ENCODE results near the gene PTTG1.

The PTTG1 gene

DNA sequence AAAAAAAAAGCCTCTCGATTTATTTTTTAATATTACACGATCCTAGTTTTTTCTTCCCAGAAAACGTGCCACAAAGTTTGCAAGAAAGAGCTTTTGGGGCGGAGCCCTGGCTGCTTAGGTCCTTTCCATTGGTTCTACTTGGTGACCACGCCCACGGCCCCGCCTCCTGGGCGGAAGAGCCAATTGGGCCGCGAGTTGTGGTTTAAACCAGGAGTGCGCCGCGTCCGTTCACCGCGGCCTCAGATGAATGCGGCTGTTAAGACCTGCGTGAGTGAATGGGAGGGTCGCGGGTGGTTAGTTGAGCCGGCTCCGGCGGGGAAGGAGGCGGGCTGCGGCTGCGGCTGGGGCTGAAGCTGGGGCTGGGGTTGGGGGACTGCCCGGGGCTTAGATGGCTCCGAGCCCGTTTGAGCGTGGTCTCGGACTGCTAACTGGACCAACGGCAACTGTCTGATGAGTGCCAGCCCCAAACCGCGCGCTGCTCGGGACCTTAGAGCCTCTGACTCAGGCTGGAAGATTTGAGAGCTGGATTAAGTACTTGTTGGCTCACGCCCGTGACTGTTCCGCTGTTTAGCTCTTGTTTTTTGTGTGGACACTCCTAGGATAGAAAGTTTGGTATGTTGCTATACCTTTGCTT, at the start of gene PTTG1:
TSS of gene PTTG1 (plus strand) at position 231 of the 634 bp plus-strand sequence. CDS start 458 bp downstream, outside the sequence.
- peak; percentile 96 for DNase-seq

DNA sequence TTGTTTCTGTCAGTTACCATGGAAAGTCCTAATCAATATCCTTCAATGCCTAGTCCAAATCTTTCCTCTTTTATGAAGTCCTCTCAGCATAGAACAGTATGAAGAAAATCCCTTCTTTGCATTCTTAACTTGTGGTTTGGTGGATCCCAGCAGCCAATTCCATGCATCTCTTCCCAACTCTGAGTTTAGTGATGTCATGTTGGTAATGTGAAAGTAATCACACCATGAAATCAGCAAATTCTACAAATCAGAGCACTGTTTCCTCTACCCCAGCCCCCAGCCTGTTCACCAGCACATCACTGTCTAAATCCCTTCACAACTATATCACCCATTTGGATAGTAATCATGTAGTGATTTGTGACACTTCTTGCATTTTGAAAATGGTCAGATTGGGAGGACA, 46.5 kb upstream of the PTTG1 start:
- DNase-seq, result no peak

DNA sequence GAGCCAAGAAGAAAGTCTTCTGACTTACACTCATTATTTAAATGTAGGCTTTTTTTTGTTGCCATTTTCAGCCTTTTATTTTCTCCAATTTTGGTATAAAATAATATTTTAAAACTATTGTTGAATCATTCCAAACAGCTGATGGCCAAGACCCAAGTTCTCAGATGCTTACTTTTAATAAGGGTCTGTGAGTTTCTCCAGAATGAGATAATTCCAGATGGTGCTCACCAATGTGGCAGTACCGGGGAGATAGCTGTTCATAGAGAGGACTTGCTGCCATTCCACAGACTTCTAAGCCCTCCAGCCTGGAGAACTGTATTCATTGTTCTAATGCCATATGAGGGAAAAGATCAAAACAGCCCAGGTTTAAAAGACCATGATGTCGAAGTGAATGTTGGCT, 46.0 kb upstream of the PTTG1 start:
- no peak for DNase-seq

DNA sequence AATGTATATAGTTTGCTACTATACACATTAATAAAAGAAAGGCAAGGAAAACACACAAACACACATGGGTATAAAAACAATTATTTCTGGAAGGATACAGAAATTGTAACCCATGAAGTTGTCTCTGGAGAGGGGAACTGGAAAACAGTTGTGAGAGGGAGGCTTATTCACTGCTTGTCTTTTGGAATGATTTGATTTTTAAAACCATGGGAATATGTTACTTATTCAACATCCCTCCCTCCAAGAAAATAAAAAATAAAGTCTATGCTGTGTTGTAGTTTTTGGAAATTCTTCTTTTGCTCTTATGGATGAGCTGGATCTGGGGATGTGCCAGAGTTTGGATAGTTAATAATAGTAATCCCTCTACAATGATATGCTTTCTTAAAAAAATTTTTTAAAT, 45.2 kb upstream of the PTTG1 start:
- no peak for DNase-seq

DNA sequence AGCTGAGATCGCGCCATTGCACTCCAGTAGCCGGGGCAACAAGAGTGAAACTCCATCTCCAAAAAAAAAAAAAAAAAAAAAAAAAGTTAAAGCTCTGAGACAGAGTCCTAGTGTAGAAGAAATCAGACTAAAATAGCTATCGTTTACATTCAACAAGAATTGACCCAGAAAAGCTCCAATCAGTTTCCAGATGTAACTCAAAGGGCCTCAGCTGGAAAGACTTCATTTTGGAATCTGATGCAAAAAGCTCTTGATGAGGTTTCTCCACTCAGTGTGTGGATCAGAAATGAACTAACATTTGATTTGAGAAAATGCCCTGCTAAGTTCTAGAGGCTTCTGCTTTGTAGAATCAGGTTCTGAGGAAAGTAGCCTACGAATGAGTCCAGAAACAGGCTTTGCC, 44.0 kb upstream of the PTTG1 start:
- DNase-seq, result no peak

DNA sequence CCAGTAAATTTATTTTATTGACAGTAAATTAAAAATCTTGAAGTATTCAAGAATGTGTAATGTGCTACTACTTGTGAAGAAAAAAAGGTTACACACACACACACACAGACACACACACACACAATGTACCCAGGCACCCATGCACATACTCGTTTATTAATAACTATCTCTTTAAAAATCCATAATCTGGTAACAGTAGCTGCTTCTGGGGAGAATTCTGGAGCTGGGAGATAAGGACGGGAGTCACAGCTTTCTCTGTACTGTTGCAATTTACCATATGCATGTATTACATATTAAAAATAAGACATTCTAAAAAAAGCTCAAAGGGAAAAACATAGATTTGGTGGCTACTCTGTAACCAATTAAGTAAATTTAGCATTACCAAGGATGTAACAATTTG, 43.3 kb upstream of the PTTG1 start:
- no peak for DNase-seq

DNA sequence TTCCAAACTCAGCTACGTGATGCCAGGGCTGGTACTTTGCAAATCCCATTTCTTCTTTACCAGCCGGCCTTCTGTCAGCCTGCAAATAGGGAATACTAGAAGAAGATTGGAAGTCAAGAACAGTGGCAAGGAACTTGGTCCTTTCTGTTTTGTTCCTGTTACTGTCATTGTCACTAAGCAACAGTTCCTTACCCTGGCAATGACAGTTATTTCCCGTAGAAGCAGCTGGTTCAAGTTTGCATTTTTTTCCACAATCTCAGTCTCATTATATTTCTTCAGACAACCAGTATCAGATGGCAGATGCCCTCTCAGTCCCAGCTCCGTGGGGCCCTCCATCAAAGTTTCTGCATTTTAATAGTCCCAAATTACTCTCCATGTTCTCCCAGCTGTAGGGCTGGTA, 42.1 kb upstream of the PTTG1 start:
- no peak for DNase-seq

DNA sequence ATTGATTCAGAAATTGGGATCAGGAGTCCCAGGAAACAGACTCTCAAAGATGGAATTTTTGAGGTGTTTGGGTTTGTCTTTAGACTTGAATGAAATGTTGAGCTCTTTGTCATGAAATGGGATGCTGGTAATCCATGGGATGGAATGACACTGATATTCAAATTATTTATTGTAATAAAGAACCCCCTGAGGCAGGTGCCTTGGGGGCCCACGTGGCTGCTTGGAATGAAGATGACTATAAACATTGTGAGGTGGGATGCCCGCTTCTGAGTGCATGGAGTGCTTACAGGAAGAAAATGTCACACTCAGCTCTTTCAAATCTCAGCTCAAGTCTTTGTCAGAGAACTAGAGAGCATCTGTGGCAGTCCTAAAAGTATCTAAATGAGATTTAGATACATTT, 41.6 kb upstream of the PTTG1 start:
- DNase-seq, result no peak

DNA sequence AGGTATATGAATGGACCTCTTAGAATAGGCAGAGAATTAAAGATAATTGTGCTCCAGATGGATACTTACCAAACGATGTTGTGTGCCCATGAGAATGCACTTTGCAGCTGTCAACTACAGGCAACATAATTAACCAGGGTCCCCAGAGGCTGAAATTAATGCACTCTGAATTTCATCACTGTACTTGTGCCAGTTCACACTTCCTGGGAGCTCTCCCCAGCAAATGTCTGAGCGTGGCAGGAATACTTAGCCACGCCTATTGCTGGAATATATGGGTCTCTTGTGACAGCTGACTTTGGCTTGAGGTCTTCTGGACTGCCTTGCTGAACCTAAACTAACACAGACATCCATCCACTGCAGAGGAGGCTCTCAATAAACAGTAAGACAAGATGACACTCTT, 39.3 kb upstream of the PTTG1 start:
- DNase-seq, result no peak

DNA sequence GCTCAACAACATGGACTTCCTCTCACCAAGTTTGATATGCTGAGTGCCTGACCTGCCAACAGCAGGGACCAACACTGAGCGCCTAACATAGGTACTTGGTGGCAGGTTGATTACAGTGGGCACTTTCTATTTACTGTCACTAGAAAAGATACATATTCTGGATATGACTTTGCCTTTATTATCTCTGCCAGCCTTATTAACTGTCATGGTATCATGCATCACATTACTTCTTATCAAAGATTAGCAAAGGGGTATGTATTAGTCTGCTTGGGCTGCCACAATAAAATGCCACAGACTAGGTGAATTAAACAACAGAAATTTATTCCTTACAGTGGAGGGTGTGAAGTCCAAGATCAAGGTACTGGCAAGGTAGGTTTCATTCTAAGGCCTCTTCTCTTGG, 37.0 kb upstream of the PTTG1 start:
- DNase-seq, result no peak

DNA sequence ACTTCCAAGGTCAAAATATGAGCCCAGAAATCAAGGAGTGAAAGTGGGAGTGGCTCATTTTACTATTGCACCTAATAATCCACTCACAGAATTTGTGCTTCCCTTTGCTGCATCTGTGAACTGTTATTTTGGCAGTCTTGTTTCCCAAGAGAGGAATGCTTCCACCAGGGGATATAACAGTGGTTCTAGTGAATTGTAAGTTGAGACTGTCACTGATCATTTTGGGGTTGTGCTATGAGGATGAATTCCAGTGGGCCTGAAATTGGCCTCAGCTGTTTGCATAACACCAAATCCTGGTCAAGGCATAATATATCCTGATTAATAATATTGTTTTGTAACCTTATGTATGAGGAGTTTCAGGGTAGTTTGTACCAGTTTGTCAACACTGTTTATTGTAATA, 36.2 kb upstream of the PTTG1 start:
- no peak for DNase-seq

DNA sequence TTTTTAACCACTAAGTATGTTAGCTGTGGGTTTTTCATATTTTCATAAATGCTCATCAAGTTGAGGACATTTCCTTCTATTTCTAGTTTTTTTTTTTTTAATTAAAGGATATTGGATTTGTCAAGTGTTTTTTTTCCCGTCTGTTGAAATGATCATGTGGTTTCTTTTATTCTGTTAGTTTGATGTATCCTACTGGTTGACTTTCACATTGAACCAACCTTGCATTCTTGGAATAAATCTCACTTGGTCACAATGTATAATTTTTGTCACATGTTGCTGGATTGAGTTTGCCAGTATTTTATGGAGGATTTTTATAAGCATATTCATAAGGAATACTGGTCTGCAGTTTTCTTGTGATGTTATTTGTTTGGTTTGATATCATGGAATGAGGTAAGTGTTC, 34.2 kb upstream of the PTTG1 start:
- DNase-seq, result no peak

DNA sequence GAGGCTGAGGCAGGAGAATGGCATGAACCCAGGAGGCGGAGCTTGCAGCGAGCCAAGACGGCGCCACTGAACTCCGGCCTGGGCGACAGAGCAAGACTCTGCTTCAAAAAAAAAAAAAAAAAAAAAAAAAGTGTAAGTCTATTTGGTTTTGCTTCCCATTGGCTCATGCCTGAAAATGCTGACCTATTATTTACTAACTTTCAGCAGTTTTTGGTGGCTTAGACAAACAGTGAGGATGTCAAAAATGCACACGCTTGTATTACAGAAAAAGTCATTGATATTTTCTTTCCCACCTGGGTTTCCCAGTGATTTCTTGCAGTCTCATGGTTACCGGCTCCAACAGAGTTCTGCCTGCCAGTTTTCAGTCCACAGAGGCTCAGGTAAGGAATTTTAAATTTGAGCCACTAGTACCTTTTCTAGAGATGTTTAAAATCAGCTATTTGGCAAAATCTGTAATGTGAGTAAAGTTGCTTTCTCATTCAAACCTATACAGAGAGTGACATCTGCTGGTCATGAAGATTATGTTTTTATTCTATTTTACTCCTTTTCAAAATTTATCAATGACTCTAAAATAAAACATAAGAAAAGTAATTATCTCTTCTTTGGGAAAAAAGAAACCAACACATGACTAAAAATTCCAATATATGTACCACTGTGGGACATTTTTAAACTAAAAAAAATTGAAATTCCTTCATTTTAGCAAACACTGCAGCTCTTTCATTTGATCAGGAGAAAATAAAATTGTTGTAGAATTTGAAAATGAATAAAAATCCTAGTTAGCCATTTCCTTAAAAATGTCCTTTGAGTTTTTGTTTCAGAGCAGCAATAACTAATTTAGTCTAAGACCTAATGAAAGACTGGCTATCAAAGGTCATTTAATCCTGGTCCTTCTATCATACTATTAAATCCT, 30.6 kb upstream of the PTTG1 start:
- DNase-seq, result peak; percentile 48

DNA sequence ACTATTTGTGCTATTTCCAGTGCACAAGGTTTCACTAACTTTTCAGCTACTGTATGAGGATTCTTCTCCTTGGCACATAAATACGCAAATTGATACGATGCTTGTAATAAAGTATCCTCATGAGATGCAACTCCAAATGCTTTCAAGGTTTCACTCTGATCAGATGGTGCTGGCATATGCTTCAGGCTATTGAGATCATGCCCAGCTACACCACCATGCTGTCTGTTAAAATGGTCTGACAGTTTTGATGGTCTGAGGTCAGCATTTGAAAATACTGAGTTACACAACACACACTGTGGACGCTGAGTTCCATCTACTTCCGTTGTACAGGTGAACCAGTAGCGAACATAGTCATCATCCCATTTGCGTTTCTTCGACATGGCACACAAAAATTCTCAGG, 26.5 kb upstream of the PTTG1 start:
- DNase-seq, result no peak

DNA sequence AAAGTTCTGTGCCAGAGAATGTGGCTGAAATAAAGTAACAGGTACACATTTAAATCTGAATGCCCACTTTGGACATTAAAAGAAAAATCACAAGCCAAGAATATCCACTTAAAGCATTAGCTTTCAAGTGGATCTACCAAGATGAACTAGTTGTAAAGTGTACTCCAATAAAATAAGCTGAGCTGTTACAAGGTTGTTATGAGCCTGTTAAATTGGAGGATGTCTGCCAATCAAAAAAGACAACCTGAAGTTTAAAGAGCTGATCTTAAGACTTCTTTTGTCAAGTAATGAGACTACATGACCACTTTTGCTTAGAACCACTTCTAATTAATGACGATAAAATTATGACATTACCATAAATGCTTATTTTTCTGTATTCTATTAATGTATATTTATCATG, 24.2 kb upstream of the PTTG1 start:
- no peak for DNase-seq

DNA sequence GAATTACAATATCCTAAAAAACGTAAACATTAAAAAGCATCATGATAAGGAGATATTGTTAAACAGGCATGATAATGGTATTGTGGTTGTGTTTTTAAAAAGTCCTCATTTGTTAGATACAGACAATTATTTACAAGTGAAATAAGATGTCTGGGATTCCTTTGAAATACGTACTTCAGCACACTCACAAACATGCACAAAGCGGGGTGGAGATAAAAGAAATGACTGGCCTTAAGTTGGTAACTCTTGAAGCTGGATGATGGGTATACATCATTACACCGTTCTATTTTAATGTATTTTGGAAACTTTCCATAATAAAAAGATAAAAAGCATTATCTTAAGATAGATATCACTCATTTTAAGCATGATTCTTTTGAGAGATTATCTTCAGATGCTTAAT, 22.8 kb upstream of the PTTG1 start:
- no peak for DNase-seq

DNA sequence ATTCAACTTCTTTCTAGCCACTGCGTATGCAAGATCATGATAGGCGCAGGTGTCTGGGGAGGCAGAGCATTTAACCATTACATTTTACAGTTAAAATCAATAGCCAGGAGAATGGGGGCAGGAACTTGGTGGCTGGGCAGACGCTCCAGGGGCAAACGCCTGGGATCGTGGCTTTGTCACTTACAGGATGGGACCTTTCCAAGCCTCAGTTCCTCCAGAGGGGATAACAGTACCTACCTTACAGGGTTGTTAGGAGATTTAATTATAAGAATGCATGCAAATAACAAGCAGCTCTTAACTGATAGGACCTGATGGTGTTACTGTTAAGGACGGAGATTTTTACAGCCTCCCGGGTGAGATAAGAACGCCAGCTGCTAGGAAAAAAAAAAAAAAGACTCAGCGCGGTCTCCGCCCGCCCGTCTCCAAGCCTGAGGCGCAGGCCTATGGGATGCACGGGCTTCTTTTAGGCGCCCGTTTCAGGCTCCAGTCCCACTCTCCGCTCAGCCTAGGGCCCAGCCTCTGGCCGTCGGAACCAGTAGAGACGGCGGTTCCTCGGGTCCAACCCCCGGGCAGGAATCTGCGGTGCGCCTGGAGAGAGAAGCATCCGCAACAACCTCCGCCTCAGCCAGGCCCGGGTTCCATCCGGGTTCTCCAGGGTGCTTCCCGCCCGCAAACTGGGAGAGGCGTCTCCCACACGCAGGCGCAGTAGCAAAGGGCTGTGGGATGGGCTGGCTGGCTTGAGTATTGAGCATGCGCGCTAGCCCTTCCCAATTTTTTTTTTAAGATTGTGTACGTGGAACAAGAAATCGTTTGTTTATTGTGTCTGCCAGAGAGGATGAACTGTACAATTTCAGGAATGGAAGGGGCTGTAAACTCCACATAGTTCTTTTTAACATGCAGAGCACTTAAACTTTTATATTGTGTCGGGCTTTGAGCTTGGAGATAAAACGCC, 22.0 kb upstream of the PTTG1 start, which contains the start of gene FAM200C:
TSS of gene FAM200C (minus strand) at position 653 of the 952 bp plus-strand sequence. CDS start 4,564 bp downstream, outside the sequence.
- DNase-seq, result peak; percentile 95

DNA sequence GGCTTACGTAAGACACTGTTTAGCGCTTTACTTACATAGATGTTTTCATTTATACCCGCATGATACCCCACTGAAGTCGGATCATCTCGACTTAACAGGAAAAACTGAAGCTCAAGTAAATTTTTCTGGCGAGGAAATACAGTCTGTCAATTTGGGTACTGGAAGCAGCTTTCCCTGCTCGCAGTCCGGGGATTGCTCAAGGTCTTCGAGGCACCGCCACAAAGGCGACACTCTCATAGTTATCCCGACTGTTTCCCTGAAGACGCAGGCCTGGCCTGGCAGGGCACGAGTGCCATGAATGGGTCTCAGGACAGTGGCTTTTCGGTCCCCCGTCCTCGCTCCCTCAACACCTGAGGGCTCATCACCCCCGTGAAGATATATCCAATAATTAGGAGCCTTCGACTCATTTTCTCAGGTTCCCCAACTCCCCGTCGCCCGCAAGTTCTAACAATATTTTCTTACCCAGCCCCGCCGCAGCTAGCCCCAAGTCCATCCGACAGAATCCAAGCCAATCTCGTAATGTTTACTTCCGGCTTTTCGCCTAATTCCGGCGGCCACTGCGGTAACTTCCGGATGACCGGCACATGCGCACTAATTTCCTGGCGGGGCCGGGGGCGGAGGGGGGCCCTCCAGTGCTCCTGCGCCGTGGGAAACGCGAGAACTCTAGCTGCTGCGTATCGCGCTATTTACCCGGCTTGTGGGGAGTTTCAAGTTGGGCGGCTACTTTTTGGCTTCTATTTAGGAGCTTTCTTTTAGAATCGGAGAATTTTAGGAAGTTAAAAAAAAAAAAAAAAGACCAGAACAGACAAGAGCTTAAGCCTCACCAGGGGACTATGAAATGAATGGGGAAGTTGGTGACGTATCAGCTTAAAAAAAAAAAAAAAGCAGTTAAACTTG, 2.8 kb upstream of the PTTG1 start, which contains the start of gene SLU7:
TSS of gene SLU7 (minus strand) at position 521 of the 897 bp plus-strand sequence. CDS start 3,787 bp downstream, outside the sequence.
- peak; percentile 98 for DNase-seq

DNA sequence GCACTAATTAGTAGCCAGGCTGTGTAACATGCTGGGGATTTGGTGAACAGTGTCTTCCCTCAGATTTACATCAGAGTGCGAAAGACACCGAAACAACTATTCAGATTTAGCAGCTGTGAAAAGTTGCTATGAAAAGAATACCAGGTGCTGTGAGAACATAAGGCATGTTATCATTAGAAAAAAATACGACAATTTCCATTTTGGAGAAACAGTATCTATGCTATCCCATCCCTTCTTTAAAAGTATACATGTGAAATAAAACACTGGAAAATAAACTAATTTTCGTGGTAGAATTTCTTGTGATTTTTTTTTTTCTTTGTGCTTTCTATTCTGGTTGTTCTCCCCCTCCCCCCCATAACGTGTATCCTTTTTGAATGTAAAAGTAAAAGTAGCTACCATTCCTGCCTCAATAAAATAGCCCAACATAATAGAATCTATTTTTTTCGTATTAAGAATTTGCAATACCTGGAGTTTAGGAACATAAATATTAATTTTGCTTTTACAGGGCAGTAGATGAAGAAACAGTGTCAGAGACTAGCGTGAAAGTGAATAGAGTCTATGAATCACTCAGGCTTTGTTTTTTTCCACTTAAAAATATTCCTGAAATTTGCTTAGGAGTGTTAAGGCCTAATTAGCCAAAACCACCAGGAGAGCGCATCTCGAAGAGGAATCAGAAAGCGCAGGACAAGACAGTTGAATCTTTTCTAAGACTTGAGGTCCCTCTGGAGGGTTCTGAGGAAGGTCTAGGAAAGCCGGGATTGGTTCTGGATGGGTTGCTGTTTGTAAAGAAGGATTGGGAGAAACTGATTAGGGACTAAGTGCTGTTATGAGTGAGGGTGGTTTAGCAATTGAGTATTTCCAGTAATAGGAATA, 2.0 kb upstream of the PTTG1 start:
- peak; percentile 51 for DNase-seq

DNA sequence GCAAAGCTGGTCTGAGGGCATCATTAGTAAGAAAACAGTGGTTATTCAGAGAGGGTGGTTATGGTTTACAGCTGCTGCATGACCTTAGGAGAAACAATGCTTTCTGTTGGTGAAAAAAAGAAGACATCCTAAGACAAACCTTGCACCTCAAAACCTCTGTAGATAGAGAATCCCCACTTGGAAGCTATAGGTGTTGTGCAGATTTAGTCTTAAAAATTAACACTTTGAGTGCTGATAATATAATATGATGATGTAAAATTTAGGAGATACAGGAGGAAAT, 1.4 kb upstream of the PTTG1 start:
- no peak for DNase-seq

DNA sequence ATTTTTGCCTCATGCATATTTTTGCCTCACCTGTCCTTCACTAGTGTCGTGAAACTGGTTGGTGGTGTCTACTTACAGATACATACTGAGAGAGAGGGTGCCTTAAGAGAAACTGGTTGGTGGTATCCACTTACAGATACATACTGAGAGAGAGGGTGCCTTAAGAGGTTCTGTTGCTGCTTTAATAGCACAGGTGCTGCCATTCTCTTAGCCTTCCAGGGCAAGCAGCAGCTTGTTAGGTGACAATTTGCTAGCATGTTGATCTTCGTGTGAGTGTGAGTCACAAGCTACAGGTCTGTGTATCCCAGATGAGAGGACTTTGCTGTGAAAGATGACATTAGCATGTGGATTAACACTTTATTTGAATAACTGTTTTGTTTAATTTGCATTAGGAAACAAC, 1.4 kb downstream of the PTTG1 start:
- no peak for DNase-seq

Measured in suppressor macrophage treated with lipopolysaccharide for 4 hours (primary cell).